Measurements from ENCODE around the gene ZNF486. TPM values are rescaled to one million over a fixed set of nuclear protein-coding genes. Genes with fewer than 3 reads are reported as not detected.
"Not testable (repeated sequence)": the region's sequence is repeated elsewhere in the genome, so short reads cannot be mapped to it uniquely, and the experiment has no call there.

ZNF486 gene
- 1 to 10 TPM; 3.0 to 4.8 (median 4.8) TPM for total RNA-seq
- long read RNA-seq, donor 1, partial matches to known transcripts = 0 of 2 reads
- long read RNA-seq, donor 1, other reads (novel, unspliced or antisense) = 1 of 2 reads
- long read RNA-seq, donor 2, partial matches to known transcripts = 0 of 4 reads
- long read RNA-seq, donor 2, other reads (novel, unspliced or antisense) = 1 of 4 reads

DNA sequence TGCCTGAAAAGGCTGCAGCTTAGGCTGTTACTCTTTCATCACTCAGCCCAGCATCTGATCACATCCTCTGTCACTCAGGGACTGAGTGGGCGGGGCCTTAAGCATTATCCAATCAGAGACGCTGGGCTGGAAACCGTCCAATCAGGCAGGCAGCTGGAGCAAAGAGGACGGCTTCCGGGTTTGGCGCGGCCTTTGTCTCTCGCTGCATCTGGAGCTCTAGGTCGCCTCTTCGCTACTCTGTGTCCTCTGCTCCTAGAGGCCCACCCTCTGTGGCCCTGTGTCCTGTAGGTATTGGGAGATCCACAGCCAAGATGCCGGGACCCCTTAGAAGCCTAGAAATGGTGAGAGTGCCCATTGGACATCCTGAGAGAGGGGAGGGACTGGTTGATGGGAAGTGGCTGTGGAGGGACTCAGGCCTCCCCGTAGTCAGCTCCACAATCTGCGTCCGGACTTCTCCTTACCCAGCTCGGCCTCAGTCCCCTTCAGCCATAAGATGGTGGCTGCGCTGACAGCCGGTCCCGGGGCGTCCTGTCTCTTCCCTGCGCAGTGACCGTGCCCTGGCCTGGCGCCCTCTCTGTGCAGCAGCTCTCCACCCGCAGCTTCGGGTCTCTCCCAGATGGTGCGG lies at the start of gene ZNF486:
TSS of gene ZNF486 (plus strand) at position 195 of the 625 bp plus-strand sequence. CDS start at position 312, 117 bp downstream.
- H3K36me3 ChIP-seq (ENCODE audit: low read depth) = no peaks in the 10 kb centered on the region
- DNase-seq = peak; percentile 92 to 97 (median 93)
- ATAC-seq = peak; percentile 98
- peak within 1 kb of the TSS; percentile 34 for H3K4me3 ChIP-seq
- intact Hi-C loops (cut with DNase I, micrococcal nuclease) = no loop called here
- no peaks in the 10 kb centered on the region for H3K9me3 ChIP-seq
- TF ChIP-seq, protein P1, sequence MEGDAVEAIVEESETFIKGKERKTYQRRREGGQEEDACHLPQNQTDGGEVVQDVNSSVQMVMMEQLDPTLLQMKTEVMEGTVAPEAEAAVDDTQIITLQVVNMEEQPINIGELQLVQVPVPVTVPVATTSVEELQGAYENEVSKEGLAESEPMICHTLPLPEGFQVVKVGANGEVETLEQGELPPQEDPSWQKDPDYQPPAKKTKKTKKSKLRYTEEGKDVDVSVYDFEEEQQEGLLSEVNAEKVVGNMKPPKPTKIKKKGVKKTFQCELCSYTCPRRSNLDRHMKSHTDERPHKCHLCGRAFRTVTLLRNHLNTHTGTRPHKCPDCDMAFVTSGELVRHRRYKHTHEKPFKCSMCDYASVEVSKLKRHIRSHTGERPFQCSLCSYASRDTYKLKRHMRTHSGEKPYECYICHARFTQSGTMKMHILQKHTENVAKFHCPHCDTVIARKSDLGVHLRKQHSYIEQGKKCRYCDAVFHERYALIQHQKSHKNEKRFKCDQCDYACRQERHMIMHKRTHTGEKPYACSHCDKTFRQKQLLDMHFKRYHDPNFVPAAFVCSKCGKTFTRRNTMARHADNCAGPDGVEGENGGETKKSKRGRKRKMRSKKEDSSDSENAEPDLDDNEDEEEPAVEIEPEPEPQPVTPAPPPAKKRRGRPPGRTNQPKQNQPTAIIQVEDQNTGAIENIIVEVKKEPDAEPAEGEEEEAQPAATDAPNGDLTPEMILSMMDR (IDR thresholded peaks at IDR 0.05) = no peak
- H3K4me1 ChIP-seq (ENCODE audit: low read depth) = no peaks in the 10 kb centered on the region

DNA sequence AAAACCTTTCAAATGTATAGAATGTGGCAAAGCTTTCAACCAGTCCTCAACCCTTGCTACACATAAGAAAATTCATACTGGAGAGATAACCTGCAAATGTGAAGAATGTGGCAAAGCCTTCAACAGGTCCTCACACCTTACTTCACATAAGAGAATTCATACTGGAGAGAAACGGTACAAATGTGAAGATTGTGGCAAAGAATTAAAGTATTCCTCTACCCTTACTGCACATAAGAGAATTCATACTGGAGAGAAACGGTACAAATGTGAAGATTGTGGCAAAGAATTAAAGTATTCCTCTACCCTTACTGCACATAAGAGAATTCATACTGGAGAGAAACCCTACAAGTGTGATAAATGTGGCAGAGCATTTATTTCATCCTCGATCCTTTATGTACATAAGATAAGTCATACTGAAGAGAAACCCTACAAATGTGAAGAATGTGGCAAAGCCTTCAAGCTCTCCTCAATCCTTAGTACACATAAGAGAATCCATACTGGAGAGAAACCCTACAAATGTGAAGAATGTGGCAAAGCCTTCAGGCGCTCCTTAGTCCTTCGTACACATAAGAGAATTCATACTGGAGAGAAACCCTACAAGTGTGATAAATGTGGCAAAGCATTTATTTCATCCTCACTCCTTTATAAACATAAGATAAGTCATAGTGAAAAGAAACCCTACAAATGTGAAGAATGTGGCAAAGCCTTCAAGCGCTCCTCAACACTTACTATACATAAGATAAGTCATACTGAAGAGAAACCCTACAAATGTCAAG lies 48.8 kb upstream of the ZNF486 start:
- H3K9me3 ChIP-seq = peaks cover 98% of the 10 kb centered on the region
- H3K4me3 ChIP-seq; intact Hi-C loops (cut with DNase I, micrococcal nuclease); H3K36me3 ChIP-seq (ENCODE audit: low read depth); DNase-seq; ATAC-seq; H3K4me1 ChIP-seq (ENCODE audit: low read depth): not testable (repeated sequence)

DNA sequence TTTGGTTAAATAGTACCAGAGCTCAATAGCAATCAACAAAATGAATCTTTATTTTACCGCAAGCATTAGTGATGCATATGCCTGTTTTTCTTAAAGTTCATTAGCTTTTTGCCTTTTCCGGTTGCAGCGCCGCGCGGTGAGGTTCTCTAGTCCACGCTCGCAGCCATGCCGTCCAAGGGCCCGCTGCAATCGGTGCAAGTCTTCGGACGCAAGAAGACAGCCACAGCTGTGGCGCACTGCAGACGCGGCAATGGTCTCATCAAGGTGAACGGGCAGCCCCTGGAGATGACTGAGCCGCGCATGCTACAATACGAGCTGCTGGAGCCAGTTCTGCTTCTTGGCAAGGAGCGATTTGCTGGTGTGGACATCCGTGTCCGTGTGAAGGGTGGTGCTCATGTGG lies 42.1 kb upstream of the ZNF486 start:
- Histone ChIP-seq H3K4me1 (ENCODE audit: low read depth) (no peaks in the 10 kb centered on the region), H3K9me3 (peaks cover 97% of the 10 kb centered on the region), H3K4me3 (no peak overlapping the region), H3K36me3 (ENCODE audit: low read depth) (no peaks in the 10 kb centered on the region)
- TF ChIP-seq, protein P1 (IDR thresholded peaks at IDR 0.05) = no peak
- DNase-seq = no peak
- intact Hi-C loops (cut with DNase I, micrococcal nuclease) = no loop called here
- ATAC-seq = no peak

DNA sequence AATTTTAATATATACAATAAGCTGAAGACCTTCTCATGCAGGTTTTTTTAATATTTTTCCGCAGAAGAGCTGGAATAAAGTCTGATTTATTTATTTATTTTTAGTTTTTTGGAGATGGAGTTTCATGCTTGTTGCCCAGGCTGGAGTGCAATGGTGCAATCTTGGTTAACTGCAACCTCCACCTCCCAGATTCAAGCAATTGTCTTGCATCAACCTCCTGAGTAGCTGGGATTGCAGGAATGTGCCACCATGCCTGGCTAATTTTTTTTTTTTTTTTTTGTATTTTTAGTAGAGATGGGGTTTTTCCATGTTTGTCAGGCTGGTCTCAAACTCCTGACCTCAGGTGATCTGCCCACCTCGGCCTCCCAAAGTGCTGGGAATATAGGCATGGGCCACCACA lies 34.1 kb upstream of the ZNF486 start:
- H3K36me3 ChIP-seq (ENCODE audit: low read depth); DNase-seq; ATAC-seq; H3K4me1 ChIP-seq (ENCODE audit: low read depth); intact Hi-C loops (cut with DNase I, micrococcal nuclease); H3K4me3 ChIP-seq: not testable (repeated sequence)
- H3K9me3 ChIP-seq = peaks cover 67% of the 10 kb centered on the region

DNA sequence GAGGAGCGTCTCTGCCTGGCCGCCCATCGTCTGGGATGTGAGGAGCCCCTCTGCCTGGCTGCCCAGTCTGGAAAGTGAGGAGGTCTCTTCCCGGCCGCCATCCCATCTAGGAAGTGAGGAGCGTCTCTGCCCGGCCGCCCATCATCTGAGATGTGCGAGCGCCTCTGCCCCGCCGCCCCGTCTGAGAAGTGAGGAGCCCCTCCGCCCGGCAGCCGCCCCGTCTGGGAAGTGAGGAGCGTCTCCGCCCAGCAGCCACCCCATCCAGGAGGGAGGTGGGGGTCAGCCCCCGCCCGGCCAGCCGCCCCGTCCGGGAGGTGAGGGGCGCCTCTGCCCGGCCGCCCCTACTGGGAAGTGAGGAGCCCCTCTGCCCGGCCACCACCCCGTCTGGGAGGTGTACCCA lies 29.3 kb upstream of the ZNF486 start:
- intact Hi-C loops (cut with DNase I, micrococcal nuclease) = not testable (repeated sequence)
- peaks cover 41% of the 10 kb centered on the region for H3K9me3 ChIP-seq

DNA sequence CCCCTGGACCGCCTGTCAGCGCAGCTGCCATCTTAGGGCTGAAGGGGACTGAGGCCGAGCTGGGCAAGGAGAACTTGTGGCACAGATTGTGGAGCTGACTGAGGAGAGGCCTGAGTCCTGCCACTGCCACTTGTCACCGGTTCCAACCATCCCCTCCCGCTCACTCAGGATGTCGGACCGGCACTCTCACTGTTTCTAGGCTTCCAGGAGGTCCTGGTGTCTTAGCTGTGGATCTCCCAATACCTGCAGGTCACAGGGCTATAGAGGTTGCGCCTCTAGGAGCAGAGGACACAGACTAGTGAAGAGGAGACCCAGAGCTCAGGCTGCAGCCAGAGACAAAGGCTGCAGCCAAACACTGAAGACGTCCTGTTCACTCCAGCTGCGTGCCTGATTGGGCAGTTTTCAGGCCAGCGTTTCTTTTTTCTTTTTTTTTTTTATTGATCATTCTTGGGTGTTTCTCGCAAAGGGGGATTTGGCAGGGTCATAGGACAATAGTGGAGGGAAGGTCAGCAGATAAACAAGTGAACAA lies 15.3 kb upstream of the ZNF486 start:
- Histone ChIP-seq H3K36me3 (ENCODE audit: low read depth) (no peaks in the 10 kb centered on the region), H3K9me3 (no peaks in the 10 kb centered on the region), H3K4me1 (ENCODE audit: low read depth) (no peaks in the 10 kb centered on the region), H3K4me3 (no peak overlapping the region)
- intact Hi-C loops (cut with DNase I, micrococcal nuclease) = no loop called here
- DNase-seq (no peak), ATAC-seq (no peak)
- TF ChIP-seq, protein P1 (IDR thresholded peaks at IDR 0.05) = no peak

More for the DNA sequence above, 29.3 kb upstream of the ZNF486 start:
- ATAC-seq; DNase-seq; H3K36me3 ChIP-seq (ENCODE audit: low read depth); H3K4me1 ChIP-seq (ENCODE audit: low read depth); H3K4me3 ChIP-seq: not testable (repeated sequence)

DNA sequence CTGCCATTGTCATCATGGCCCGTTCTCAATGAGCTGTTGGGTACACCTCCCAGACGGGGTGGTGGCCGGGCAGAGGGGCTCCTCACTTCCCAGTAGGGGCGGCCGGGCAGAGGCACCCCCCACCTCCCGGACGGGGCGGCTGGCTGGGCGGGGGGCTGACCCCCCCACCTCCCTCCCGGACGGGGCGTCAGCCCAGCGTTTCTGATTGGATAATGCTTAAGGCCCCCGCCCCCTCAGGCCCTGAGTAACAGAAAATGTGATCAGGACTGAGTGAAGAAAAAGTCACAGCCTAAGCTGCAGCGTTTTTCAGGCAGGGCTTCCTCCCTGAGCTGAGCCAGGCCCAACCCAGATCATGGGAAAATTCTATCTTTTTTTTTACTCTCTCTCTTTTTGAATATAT lies 14.5 kb upstream of the ZNF486 start:
- H3K9me3 ChIP-seq; ATAC-seq; DNase-seq; H3K36me3 ChIP-seq (ENCODE audit: low read depth); intact Hi-C loops (cut with DNase I, micrococcal nuclease); H3K4me1 ChIP-seq (ENCODE audit: low read depth); H3K4me3 ChIP-seq: not testable (repeated sequence)
